Superior temporal gyrus (tissue), 1 donor: ENCODE measurements around the gene PVALEF.

Source experiments
- DNase-seq: peaks from one replicate; pipeline ENCODE4 v3.0.0-alpha.2; 2016; ENCODE audit errors: extremely low spot score

PVALEF gene

GRCh38 chr17:81196505-81197408 is 31.4 kb downstream of the PVALEF start:
- DNase-seq: no peak

DNA sequence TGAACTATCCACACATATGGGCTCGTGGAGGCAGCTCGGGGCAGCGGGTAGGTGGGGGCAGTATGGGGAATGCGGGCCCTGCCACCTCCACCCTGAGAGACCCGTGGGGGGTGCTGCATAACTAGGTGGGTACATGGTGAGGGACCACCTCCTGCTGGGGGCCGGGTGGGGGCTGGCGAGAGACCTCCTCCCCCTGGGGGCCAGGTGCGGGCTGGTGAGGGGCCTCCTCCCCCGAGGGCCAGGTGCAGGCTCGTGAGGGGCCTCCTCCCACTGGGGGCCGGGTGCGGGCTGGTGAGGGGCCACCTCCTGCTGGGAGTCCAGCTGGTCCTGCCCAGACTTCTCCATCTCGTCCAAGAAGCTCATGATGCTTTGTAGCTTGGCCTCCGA is 32.1 kb downstream of the PVALEF start:
- no peak for DNase-seq

DNA sequence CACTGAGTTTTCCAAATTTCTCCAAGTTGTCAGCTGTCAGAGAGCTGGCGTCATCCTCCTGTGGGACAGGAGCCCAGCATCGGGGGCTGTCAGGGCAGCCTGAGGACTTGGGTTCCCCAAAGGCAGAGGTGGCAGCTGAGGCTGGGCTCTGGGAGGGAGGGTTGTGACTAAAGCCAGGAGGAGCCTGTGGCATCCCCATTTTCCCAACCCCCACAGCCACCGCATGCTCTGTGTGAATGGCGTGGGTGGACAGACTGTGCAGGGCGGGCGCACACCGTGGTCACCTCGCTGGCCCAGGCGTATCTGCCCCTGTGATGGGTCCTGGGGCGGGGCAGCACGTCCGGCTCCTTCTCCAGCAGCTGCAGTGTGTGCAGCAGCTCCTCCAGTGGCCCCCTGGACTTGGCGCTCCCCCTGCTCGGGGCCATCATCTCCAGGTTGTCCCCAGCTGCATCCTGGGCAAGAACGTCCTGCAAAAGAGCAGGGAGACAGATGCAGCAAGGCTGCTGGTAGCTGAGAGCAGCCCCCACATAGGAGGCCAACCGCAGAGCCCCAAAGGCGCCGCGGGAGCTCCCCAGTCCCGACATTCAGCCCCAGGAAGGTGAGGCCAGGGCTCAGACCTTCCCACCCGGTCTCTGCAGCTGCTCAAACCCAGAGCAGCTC is 32.7 kb downstream of the PVALEF start:
- DNase-seq: no peak

- DNase-seq: no peak
Observed at GRCh38 chr17:81198826-81199481, 33.6 kb downstream of the PVALEF start.

DNA sequence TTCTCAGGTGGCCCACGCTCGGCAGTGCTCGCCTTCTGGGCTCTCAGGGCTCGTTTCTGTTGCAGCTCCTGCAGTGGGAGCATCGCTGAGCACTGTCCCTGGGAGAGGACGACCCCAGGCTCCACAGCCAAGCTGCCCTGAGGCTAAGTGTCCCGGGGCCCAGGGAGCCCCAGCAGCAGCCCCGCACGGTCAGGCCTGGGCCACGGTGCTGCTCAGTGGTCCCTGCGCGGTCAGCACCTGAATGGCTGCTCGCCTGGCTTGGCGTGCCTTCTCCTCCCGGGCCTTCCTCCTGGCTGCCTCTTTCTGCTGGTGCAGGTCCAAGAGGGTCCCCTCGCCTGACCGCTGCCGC is 34.1 kb downstream of the PVALEF start:
- no peak for DNase-seq

GRCh38 chr17:81200201-81200600 is 34.9 kb downstream of the PVALEF start:
- no peak for DNase-seq

DNA sequence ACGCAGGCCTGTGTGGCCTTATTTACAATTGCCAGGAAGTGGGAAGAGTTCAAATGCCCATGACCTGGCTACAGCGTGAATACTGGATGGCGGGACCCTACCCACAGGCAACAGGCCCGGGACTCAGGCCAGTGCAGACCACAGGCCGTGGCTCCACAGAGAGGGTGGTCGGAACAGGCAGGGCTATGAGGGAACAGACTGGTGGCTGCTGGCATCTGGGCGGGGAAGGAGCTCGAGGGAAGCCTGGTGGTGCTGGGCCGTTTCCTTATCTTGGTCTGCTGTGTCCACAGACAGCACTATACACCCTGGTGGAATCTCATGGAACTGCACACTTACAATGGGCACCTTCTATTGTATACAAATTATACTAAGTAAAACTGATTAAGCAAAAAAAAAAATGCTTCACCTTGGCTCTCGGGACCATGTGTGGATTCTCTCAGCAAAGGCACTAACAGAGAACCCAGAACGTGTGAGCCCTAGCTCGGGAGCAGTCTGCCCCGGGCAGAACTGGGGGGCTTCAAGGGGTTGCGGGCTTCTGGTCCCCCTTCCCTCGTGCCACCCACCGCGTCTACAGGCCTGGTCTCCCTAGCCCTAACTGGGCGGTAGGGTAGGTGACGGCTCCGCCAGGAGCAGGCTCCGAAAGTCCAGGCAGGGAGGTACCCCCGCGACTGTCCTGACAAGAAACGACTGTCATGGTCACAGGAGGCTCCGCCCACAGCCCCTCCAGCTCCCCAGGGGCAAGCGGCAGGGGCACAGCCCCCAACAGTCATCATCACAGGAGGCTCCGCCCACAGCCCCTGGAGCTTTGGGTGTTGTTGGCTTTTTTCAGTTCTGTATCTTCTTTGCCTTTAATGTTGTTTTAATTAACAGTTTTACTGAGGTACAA is 35.6 kb downstream of the PVALEF start:
- DNase-seq: peak; percentile 90

GRCh38 chr17:81202318-81202717 is 37.0 kb downstream of the PVALEF start:
- no peak for DNase-seq

DNA sequence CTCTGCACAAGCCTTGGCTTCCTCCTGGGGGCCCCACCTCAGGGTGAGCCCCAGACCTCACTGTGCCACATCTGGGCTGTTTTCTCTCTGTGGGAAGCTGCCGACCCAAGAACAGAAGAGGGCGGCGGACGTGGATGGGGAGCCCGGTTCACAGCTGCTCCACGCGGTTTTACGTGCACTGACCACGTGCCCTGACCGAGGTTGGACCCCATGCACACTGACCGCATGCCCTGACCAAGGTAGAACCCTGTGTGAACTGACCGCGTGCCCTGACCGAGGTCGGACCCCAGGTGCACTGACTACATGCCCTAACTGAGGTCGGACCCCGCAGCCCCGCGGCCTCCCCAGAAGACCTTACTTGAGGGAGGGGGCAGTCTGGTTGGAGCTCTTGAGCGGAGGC is 37.8 kb downstream of the PVALEF start:
- DNase-seq: no peak

DNA sequence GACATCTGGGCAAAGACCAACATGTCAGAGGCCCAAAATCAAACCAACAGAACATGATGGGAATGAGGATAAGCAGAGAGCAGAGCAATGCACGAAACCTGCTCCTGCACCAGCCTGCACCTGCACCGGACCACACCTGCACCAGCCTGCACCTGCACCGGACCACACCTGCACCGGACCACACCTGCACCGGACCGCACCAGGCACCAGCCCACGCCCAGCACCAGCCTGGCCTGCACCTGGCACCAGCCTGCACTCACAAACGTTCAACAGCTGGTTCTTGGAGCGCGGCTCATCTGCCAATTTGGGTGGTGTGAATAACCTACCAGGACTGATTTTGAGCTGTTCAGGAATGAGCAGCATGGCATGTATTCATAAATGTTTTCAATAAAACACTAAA is 39.3 kb downstream of the PVALEF start:
- DNase-seq: no peak

- no peak for DNase-seq
Observed at GRCh38 chr17:81206166-81206565, 40.9 kb downstream of the PVALEF start.

DNA sequence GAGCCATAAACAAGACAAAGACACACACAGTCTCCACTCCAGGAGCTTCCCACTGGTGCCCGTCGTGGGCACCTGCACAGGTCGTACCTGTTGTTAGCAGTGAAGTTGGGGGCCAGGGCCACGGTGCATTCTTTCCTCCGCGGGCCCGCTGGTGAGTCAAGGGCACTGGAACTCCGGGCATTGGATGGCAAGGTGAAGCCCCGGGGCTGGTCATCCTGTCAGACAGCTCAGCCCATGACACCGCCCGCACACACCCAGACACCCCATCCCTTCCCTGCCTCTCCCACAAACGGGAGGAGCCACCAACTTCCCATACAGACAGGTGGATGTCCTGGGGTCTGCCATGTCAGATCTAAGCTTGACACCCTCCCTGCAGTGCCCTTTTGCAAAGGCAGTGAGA is 41.4 kb downstream of the PVALEF start:
- DNase-seq: no peak

DNA sequence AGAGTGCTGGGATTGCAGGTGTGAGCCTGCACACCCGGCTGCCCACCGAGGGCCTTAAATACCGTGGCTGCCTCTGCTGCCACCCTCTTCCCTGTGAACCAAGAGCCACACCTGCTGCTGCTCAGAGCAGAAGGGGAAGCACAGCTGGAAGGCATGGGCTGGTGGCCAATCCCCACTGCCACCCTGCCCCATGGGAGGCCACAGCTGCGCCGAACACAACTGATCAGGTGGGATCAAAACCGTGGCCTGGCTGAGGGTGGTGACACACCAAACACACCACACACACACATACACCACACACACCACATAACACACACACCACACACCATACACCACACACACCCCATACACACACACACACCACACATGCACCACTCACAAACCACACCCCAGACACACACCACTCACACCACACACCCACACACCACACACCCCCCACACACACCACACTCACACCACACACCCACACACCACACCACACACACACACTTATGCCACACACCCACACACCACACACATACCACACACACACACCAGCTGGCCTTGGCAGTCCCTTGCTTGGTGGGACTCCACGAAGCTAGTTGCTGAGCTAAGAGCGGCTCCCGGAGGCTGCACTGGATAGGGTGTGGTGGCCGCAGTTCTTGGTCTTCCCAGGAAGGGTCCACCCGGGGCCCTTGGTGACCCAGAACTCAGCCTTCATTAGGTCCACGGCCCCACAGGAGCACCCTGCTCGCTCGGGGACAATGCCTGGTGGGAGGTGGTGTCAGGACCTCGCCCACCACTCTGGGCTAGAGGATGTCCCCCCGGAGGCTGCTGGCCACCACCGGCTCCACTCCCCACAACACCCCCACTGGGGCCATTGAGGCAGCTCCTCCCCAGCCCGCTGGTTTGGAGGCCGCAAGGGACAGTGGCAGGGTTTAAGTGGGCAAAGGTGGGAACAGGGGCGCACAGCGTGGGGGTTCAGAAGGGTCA is 42.6 kb downstream of the PVALEF start:
- no peak for DNase-seq

DNA sequence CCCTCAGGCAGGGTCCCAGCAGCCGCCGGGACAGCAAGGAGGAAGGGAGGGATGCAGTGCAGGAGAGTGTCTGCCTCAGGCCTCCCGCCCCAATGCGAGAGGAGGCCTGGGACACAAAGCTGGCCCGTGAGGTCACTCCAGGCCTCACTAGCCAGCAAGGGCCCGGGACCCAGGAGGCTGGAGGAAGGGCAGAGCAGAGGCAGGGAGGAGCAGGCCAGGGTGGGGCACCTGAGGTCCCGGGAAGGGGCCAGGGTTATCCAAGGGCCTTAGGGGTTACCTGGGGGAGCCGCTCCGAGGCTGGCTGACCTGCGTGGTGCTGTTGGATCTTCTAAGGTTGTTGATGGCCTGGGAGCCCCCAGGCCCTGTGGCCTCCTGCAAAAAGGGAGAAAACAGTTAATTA is 43.3 kb downstream of the PVALEF start:
- DNase-seq: no peak

GRCh38 chr17:81209141-81209540 is 43.8 kb downstream of the PVALEF start:
- no peak for DNase-seq

DNA sequence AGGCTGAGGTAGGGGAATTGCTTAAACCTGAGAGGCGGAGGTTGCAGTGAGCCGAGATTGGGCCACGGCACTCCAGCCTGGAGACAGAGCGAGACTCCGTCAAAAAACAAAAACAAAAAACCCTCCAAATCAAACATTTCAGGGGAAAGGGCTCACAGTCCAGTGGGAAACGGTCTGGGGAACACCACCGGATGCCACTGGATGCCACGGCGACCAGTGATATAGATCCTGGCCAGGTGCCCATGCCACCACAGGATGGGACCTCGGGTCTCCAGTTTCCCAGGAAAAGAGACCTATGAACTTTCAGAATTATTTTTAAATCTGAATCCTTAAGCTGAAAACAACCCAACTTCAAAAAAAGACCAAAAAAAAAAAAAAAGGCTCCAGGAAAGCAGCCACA is 45.2 kb downstream of the PVALEF start:
- no peak for DNase-seq

DNA sequence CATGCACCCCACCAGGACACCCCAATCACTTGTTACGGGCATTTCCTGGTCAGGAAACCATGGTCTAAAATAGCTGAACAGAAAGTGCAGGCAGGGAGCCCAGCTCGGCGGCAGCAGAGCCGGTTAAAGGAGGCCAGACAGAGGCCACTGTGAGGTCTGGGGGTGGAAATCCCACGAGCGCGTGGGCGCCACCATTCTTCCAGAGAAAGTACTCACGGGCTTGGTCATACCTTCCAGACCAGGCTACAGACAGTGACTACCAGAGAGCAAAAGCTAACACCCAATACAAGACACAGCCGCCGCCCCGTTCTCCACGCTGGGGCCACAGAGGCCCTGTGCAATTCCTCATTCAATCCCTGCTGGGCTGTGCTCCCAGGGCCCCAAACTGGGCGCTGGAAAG is 45.6 kb downstream of the PVALEF start:
- DNase-seq: no peak

DNA sequence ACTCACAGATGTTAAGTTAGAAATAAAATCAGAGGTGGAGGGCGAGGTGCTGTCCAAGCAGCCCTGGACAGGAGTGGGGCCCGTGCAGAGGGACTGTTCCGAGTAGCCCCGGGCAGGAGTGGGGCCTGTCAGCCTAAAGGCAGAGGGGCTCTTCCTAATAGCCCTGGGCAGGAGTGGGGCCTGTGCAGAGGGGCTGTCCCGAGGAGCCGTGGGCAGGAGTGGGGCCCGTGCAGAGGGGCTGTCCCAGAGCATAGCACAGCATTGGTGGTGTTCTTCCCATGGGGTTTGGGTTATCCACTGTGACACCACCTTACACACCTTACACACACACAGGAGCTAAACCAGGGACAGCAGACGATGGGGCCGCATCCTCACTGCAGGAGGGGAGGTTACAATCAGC is 47.1 kb downstream of the PVALEF start:
- no peak for DNase-seq

GRCh38 chr17:81213978-81214377 is 48.7 kb downstream of the PVALEF start:
- DNase-seq: no peak

- DNase-seq: no peak
Observed at GRCh38 chr17:81217491-81217890, 52.2 kb downstream of the PVALEF start.

DNA sequence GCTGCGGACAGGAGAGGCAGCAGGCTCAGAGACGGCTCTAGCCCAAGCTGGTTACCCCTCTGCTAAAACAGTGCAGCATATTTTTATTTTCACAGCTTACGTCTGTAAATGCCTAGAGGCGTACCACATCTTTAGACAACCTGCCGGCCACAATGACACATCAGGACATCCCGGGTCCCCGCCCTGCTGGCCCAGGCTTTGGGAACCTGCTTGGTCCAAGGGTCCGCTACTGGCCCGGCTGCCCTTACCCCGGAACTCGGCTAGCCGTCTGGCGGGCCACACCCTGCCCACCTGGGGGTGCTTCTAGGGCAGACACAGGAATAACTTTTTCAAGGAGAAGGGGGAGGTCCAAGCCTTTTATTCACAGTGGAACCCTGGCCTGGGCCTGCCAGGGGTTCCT is 53.2 kb downstream of the PVALEF start:
- DNase-seq: no peak
